HepG2 (cell line): ENCODE data around the gene CPZ. TPM values are rescaled to one million over a fixed set of nuclear protein-coding genes. Genes with fewer than 3 reads are reported as not detected.

Source experiments
- ATAC-seq: fragments of 200-7000 bp; cut with Tn5 transposase; 3 replicates; pipeline ENCODE4 v1.9.1; 2020; ENCODE audit warnings: mild to moderate bottlenecking, moderate library complexity
- BruUV-seq: library from RNA; stranded (reverse); fragments of 400-500 nt; replicated peaks from 2 replicates; lab custom pipeline; 2021; lab: Mats Ljungman, UMichigan
- CTCF ChIA-PET: fragments of 300-600 bp; formaldehyde crosslinking; extraction: SDS; loops from one replicate; lab custom pipeline; 2021; ENCODE audit warnings: low total read pairs, inconsistent platforms, low intra/inter-chr PET ratio; lab: Yijun Ruan, JAX
- POLR2A ChIA-PET: fragments of 350-600 bp; sonication (Branson Sonifier 250); formaldehyde crosslinking; loops from one replicate; lab custom pipeline; 2020; ENCODE audit warnings: antibody characterized with exemption, inconsistent platforms; lab: Yijun Ruan, JAX
- DNase-seq: peaks from one replicate; pipeline ENCODE4 v3.0.0-alpha.2; 2015; ENCODE audit warnings: low spot score
- FAIRE-seq: peaks from 3 replicates; lab custom pipeline; 2011; peaks lifted over from hg19 to GRCh38; lab: Jason Lieb, UNC
- H2AFZ ChIP-seq: one replicate; pipeline ENCODE4 v1.6.1; 2011; ENCODE audit warnings: low read length, inconsistent platforms
- H3K27ac ChIP-seq: fragments of 300-600 bp; 3 replicates; pipeline ENCODE4 v1.8.0; 2011; ENCODE audit warnings: mixed run types, mild to moderate bottlenecking, mixed read lengths, low read length, inconsistent platforms; ENCODE audit not compliant: insufficient read depth; ENCODE audit errors: extremely low read length
- H3K27me3 ChIP-seq, 2 experiments: fragments of 200-600 bp in 1 of 2; 2 replicates in 1 of 2; 3 replicates in 1 of 2; pipeline versions ENCODE4 v1.6.0 to v1.8.0; 2011; ENCODE audit warnings: low read length in 2 of 2, mild to moderate bottlenecking in 2 of 2, moderate library complexity in 2 of 2, inconsistent platforms in 1 of 2; ENCODE audit not compliant: insufficient read depth in 2 of 2, control insufficient read depth in 1 of 2
- H3K36me3 ChIP-seq, 2 experiments: fragments of 200-600 bp in 1 of 2; replicated peaks in 1 of 2; 2 replicates in 1 of 2; 3 replicates in 1 of 2; pipeline versions ENCODE4 v1.5.1 to v1.8.0; 2011; ENCODE audit warnings: low read length in 2 of 2, inconsistent platforms in 1 of 2; ENCODE audit not compliant: insufficient read depth in 2 of 2, control insufficient read depth in 1 of 2
- H3K4me1 ChIP-seq: 2 replicates; pipeline ENCODE4 v1.5.1; 2012; ENCODE audit warnings: low read length, inconsistent platforms; ENCODE audit not compliant: insufficient read depth
- H3K4me2 ChIP-seq: 2 replicates; pipeline ENCODE4 v1.6.0; 2011; ENCODE audit warnings: low read depth, low read length, inconsistent platforms
- H3K4me3 ChIP-seq, 3 experiments: fragments of 200-600 bp in 1 of 3; sonication (generic), shearing (Covaris generic) in 1 of 3; replicated peaks in 1 of 3; 2 replicates each; pipeline ENCODE4 v1.5.1; 2011 to 2016; ENCODE audit warnings: low read length in 3 of 3, inconsistent platforms in 2 of 3, low read depth in 2 of 3, mild to moderate bottlenecking in 2 of 3, control low read depth in 1 of 3, mixed read lengths in 1 of 3; ENCODE audit not compliant: insufficient read depth in 1 of 3
- H3K79me2 ChIP-seq: one replicate; pipeline ENCODE4 v1.6.1; 2011; ENCODE audit warnings: low read length, inconsistent platforms; ENCODE audit not compliant: insufficient read depth
- H3K9ac ChIP-seq: 2 replicates; pipeline ENCODE4 v1.6.0; 2011; ENCODE audit warnings: mild to moderate bottlenecking, low read depth, low read length, inconsistent platforms; ENCODE audit not compliant: insufficient read depth
- H3K9me3 ChIP-seq: 2 replicates; pipeline ENCODE4 v1.5.1; 2012; ENCODE audit warnings: mild to moderate bottlenecking, low read length
- H4K20me1 ChIP-seq: 2 replicates; pipeline ENCODE4 v1.6.0; 2011; ENCODE audit warnings: inconsistent platforms, mild to moderate bottlenecking, low read length, moderate library complexity; ENCODE audit not compliant: insufficient read depth
- ASH2L ChIP-seq: fragments of 300-600, 200-600 bp; sonication (generic); IDR thresholded peaks from 2 replicates; pipeline ENCODE4 v1.7.0; 2017; ENCODE audit warnings: low read depth, mild to moderate bottlenecking, moderate library complexity, mixed read lengths, low read length; ENCODE audit not compliant: insufficient read length
- ATF7-NPFF ChIP-seq: sonication (generic); formaldehyde crosslinking; IDR thresholded peaks from 2 replicates; pipeline ENCODE4 v1.8.1; 2023; ENCODE audit warnings: mild to moderate bottlenecking, low read depth, missing genetic modification reagents, moderate library complexity
- CREB1 ChIP-seq, 2 experiments: fragments of 450-650 bp in 1 of 2; IDR thresholded peaks; 2 replicates each; pipeline ENCODE4 v1.6.1; 2016 to 2017; ENCODE audit warnings: control low read depth in 1 of 2, mild to moderate bottlenecking in 1 of 2, missing compliant biosample characterization in 1 of 2, missing genetic modification characterization in 1 of 2
- FOSL1 ChIP-seq: sonication (generic); formaldehyde crosslinking; IDR thresholded peaks from 2 replicates; pipeline ENCODE4 v1.9.0; 2021; ENCODE audit warnings: missing genetic modification reagents, borderline replicate concordance
- MAFK ChIP-seq, 2 experiments: IDR thresholded peaks in 1 of 2; conservative IDR thresholded peaks in 1 of 2; 2 replicates each; pipeline ENCODE4 v1.6.1; 2011; ENCODE audit warnings: improper control_type of control experiment in 2 of 2, low read length in 2 of 2
- MEIS1 ChIP-seq: sonication (generic); formaldehyde crosslinking; IDR thresholded peaks from 2 replicates; pipeline ENCODE4 v1.9.0; 2021; ENCODE audit warnings: mild to moderate bottlenecking, missing genetic modification reagents, moderate library complexity, borderline replicate concordance
- SP2 ChIP-seq: sonication (generic); formaldehyde crosslinking; IDR thresholded peaks from 2 replicates; pipeline ENCODE4 v1.5.1; 2020; ENCODE audit warnings: mild to moderate bottlenecking, missing genetic modification reagents
- TBL1XR1 ChIP-seq: fragments of 150-350 bp; IDR thresholded peaks from 2 replicates; pipeline ENCODE4 v1.6.1; 2014; ENCODE audit warnings: borderline replicate concordance, low read length; ENCODE audit not compliant: partially characterized antibody
- TBP ChIP-seq: sonication (generic); formaldehyde crosslinking; IDR thresholded peaks from 2 replicates; pipeline ENCODE4 v1.5.0; 2020; ENCODE audit warnings: missing genetic modification reagents
- XBP1 ChIP-seq: sonication (generic); formaldehyde crosslinking; IDR thresholded peaks from 2 replicates; pipeline ENCODE4 v1.5.0; 2020; ENCODE audit warnings: missing genetic modification reagents
- ZNF34 ChIP-seq: sonication (generic); formaldehyde crosslinking; IDR thresholded peaks from 2 replicates; pipeline ENCODE4 v1.4.0; 2020; ENCODE audit warnings: mild to moderate bottlenecking, missing genetic modification reagents, borderline replicate concordance
- ZNF441 ChIP-seq: sonication (generic); formaldehyde crosslinking; IDR thresholded peaks from 2 replicates; pipeline ENCODE4 v1.7.0; 2021; ENCODE audit warnings: missing genetic modification reagents, borderline replicate concordance
- ZNF547 ChIP-seq: sonication (generic); formaldehyde crosslinking; IDR thresholded peaks from 2 replicates; pipeline ENCODE4 v1.5.1; 2020; ENCODE audit warnings: mild to moderate bottlenecking, missing genetic modification reagents
- WGBS: methylation state at CpG from one replicate; pipeline ENCODE4 v1.1.6; 2017; ENCODE audit warnings: low lambda C conversion rate; 5-methylcytosine and 5-hydroxymethylcytosine counted together
- in situ Hi-C: cut with HindIII; loops from 2 replicates; pipeline ENCODE4 v1.10.0; 2017; ENCODE audit warnings: low pct_unique_long_range_greater_than_20kb; ENCODE audit not compliant: extremely low pct_ligation_motif_present
- intact Hi-C: fragments of 100-400 bp; cut with micrococcal nuclease; formaldehyde crosslinking; loops from one replicate; pipeline ENCODE4 v1.10.0; 2022; ENCODE audit not compliant: unreplicated experiment
- polyA plus RNA-seq, 8 experiments: library from polyadenylated mRNA; depleted of rRNA in 3 of 8; stranded (reverse) in 7 of 8; unstranded in 1 of 8; fragments of >200 nt; fragmentation: Illumina TruSeq in 4 of 8; extraction: Trizol in 4 of 8; gene quantifications; 2 replicates each; pipeline versions ENCODE4 v1.2.1 to v1.2.3, GENCODE V29; 2011 to 2016; ENCODE audit warnings: low read depth in 4 of 8, missing spikeins in 1 of 8, mixed read lengths in 1 of 8; ENCODE audit not compliant: insufficient read depth in 1 of 8
- total RNA-seq, 5 experiments: library from RNA; depleted of rRNA; stranded (reverse); fragments of >200 nt; fragmentation: Illumina TruSeq; extraction: Trizol; gene quantifications; 2 replicates each; pipeline ENCODE4 v1.2.3, GENCODE V29; 2016; ENCODE audit warnings: low read depth in 1 of 5

The CPZ gene
- total and polyA plus RNA-seq, 2 of the 13 experiments (the other 11 are each of a cell fraction or from before 2014, with no cell fraction given): 0.58 to 0.61 TPM

- no peaks in the 10 kb centered on the region for H4K20me1 ChIP-seq
- H3K27ac ChIP-seq: no peak overlapping the region
- no peak for TF ChIP-seq ATF7-NPFF (CRISPR knock-in tag)
- TF ChIP-seq XBP1 (CRISPR knock-in tag): no peak
- TF ChIP-seq SP2 (CRISPR knock-in tag): no peak
- TF ChIP-seq FOSL1 (CRISPR knock-in tag): no peak
- TF ChIP-seq ZNF547 (CRISPR knock-in tag): no peak
- TF ChIP-seq TBL1XR1: no peak
- no peak for TF ChIP-seq CREB1 (IDR thresholded peaks at IDR 0.05)
- no peak for TF ChIP-seq CREB1 (CRISPR knock-in tag; IDR thresholded peaks at IDR 0.05)
- TF ChIP-seq ZNF34 (CRISPR knock-in tag): no peak
- no peak for TF ChIP-seq TBP
- TF ChIP-seq MAFK (conservative IDR thresholded peaks at IDR 0.05 in 1 of 2, IDR thresholded peaks at IDR 0.05 in 1 of 2; ENCODE audit: low read length in 2 of 2): no peak
- TF ChIP-seq ZNF441 (CRISPR knock-in tag): no peak
- no peak for TF ChIP-seq ASH2L
- TF ChIP-seq MEIS1: no peak
- CTCF ChIA-PET: no interaction called here
- POLR2A ChIA-PET: no interaction called here
- in situ Hi-C loops (no loop called here), intact Hi-C loops (no loop called here)
- DNase-seq (no peak), ATAC-seq (no peak), FAIRE-seq (no peak)
- H3K79me2 ChIP-seq: no peaks in the 10 kb centered on the region
- no peaks in the 10 kb centered on the region for H3K9me3 ChIP-seq
- H3K27me3 ChIP-seq: peaks cover 12 to 72% of the 10 kb centered on the region in 2 experiments
- 8% methylated on average over 5 of the region's 16 CpGs for WGBS
- no peak overlapping the region for H3K4me2 ChIP-seq
- no peaks in the 10 kb centered on the region for H3K4me1 ChIP-seq
- no peak overlapping the region for H2AFZ ChIP-seq
- H3K9ac ChIP-seq: no peak overlapping the region
- no peaks in the 10 kb centered on the region for H3K36me3 ChIP-seq
- H3K4me3 ChIP-seq: no peak overlapping the region
- BruUV-seq: no TSS peak
These were observed 24.3 kb downstream of the CPZ start for GRCh38 chr4:8616831-8617230.
